Measurements from ENCODE around the gene EIF4ENIF1. TPM values are rescaled to one million over a fixed set of nuclear protein-coding genes. Genes with fewer than 3 reads are reported as not detected.

The EIF4ENIF1 gene
- total RNA-seq, 2 experiments from 2014 or later: 50.3 to 50.5 TPM

GRCh38 chr22:31400023-31400397 lies 89.6 kb downstream of the EIF4ENIF1 start:
- ATAC-seq (no peak), DNase-seq (no peak)
- ChIA-PET POLR2A (interaction anchor here (1.0 to 3.6 kb wide), 3 partner anchors 53 to 64 kb away, joined by 3 to 23 read pairs (median 8); partner anchors contain the start of gene PATZ1), CTCF (interaction anchor here (1.0 to 1.6 kb wide), 2 partner anchors 53 to 87 kb away, joined by 3 to 5 read pairs; no protein-coding TSS in a partner anchor)
- TF ChIP-seq, protein P1, sequence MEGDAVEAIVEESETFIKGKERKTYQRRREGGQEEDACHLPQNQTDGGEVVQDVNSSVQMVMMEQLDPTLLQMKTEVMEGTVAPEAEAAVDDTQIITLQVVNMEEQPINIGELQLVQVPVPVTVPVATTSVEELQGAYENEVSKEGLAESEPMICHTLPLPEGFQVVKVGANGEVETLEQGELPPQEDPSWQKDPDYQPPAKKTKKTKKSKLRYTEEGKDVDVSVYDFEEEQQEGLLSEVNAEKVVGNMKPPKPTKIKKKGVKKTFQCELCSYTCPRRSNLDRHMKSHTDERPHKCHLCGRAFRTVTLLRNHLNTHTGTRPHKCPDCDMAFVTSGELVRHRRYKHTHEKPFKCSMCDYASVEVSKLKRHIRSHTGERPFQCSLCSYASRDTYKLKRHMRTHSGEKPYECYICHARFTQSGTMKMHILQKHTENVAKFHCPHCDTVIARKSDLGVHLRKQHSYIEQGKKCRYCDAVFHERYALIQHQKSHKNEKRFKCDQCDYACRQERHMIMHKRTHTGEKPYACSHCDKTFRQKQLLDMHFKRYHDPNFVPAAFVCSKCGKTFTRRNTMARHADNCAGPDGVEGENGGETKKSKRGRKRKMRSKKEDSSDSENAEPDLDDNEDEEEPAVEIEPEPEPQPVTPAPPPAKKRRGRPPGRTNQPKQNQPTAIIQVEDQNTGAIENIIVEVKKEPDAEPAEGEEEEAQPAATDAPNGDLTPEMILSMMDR (IDR thresholded peaks at IDR 0.05): no peak
- H3K27me3 Mint-ChIP-seq: no peaks in the 10 kb centered on the region
- intact Hi-C loops (cut with micrococcal nuclease): no loop called here
- peak overlapping the region; percentile 86 for H3K27ac Mint-ChIP-seq
- peak overlapping the region; percentile 98 for H3K4me3 Mint-ChIP-seq
- H3K9me3 Mint-ChIP-seq: no peaks in the 10 kb centered on the region
- H3K4me1 Mint-ChIP-seq (ENCODE audit: low read depth): peaks cover 24% of the 10 kb centered on the region
- H3K36me3 Mint-ChIP-seq (ENCODE audit: low read depth): peaks cover 24% of the 10 kb centered on the region

GRCh38 chr22:31399211-31400022 lies 90.2 kb downstream of the EIF4ENIF1 start, which contains the start of gene DRG1:
Gene DRG1 (plus strand): TSS chr22:31399604. CDS start chr22:31399684, 80 bp downstream.
- intact Hi-C loops (cut with micrococcal nuclease): no loop called here
- POLR2A ChIA-PET: interaction anchor here (0.6 to 3.6 kb wide), 5 partner anchors 17 to 132 kb away, joined by 3 to 23 read pairs (median 3); partner anchors contain the start of gene PATZ1
- CTCF ChIA-PET: interaction anchor here (1.0 to 1.6 kb wide), 4 partner anchors 52 to 86 kb away, joined by 3 to 5 read pairs (median 4); no protein-coding TSS in a partner anchor
- DNase-seq: peak; percentile 97
- peak; percentile 99 for ATAC-seq
- Mint-ChIP-seq H3K9me3 (no peaks in the 10 kb centered on the region), H3K27me3 (no peaks in the 10 kb centered on the region), H3K4me3 (peak within 1 kb of the TSS; percentile 98), H3K4me1 (ENCODE audit: low read depth) (peaks cover 24% of the 10 kb centered on the region), H3K36me3 (ENCODE audit: low read depth) (peaks cover 24% of the 10 kb centered on the region), H3K27ac (peak within 1 kb of the TSS; percentile 87)
- TF ChIP-seq, protein P1 (IDR thresholded peaks at IDR 0.05): no peak

GRCh38 chr22:31398231-31398630 lies 91.4 kb downstream of the EIF4ENIF1 start:
- Mint-ChIP-seq H3K9me3 (no peaks in the 10 kb centered on the region), H3K27ac (no peak overlapping the region)

GRCh38 chr22:31394326-31394725 lies 95.3 kb downstream of the EIF4ENIF1 start:
- Mint-ChIP-seq H3K4me1 (ENCODE audit: low read depth) (peaks cover 3% of the 10 kb centered on the region), H3K27ac (no peak overlapping the region), H3K4me3 (no peak overlapping the region), H3K9me3 (no peaks in the 10 kb centered on the region), H3K36me3 (ENCODE audit: low read depth) (no peaks in the 10 kb centered on the region), H3K27me3 (no peaks in the 10 kb centered on the region)
- intact Hi-C loops (cut with micrococcal nuclease): no loop called here
- ATAC-seq: no peak
- ChIA-PET CTCF (interaction anchor here (1.0 kb wide), 1 partner anchor 13 kb away, joined by 3 read pairs; no protein-coding TSS in a partner anchor), POLR2A (no interaction called here)
- TF ChIP-seq, protein P1 (IDR thresholded peaks at IDR 0.05): no peak
- no peak for DNase-seq

More at GRCh38 chr22:31398231-31398630, 91.4 kb downstream of the EIF4ENIF1 start:
- H3K36me3 Mint-ChIP-seq (ENCODE audit: low read depth): peaks cover 21% of the 10 kb centered on the region
- DNase-seq (no peak), ATAC-seq (no peak)
- H3K4me1 Mint-ChIP-seq (ENCODE audit: low read depth): peaks cover 21% of the 10 kb centered on the region
- no peak overlapping the region for H3K4me3 Mint-ChIP-seq
- intact Hi-C loops (cut with micrococcal nuclease): no loop called here
- TF ChIP-seq, protein P1 (IDR thresholded peaks at IDR 0.05): no peak
- no peaks in the 10 kb centered on the region for H3K27me3 Mint-ChIP-seq
- POLR2A ChIA-PET: interaction anchor here (3.6 kb wide), 1 partner anchor 51 kb away, joined by 23 read pairs; the partner anchor contains the start of gene PATZ1
- CTCF ChIA-PET: interaction anchor here (0.6 kb wide), 1 partner anchor 85 kb away, joined by 3 read pairs; no protein-coding TSS in a partner anchor

Data from activated CD8-positive, alpha-beta T cell treated with anti-CD3 and anti-CD28 coated beads for 36 hours (primary cell).